H1 (cell line): ENCODE results near the gene CMSS1. TPM values are rescaled to one million over a fixed set of nuclear protein-coding genes. Genes with fewer than 3 reads are reported as not detected.
A peak's percentile ranks its signal among the peaks of the same experiment; 100 is the strongest.

Experiments used
- CBX5 ChIP-seq: fragments of 300-800, 300-1000 bp; sonication (generic); IDR thresholded peaks from 2 replicates; pipeline ENCODE4 v1.7.1; 2016; ENCODE audit warnings: antibody characterized with exemption, low read length, low read depth
- CHD1 ChIP-seq: IDR thresholded peaks from 2 replicates; pipeline ENCODE4 v1.6.1; 2012; ENCODE audit warnings: low read depth, low read length, improper control_type of control experiment
- E2F6 ChIP-seq: IDR thresholded peaks from 2 replicates; pipeline ENCODE4 v1.6.1; 2012; ENCODE audit warnings: inconsistent platforms
- HDAC6 ChIP-seq: IDR thresholded peaks from one replicate; pipeline ENCODE4 v1.7.1; 2012; ENCODE audit warnings: low read depth, mild to moderate bottlenecking, inconsistent platforms, low read length, moderate library complexity
- JUND ChIP-seq: IDR thresholded peaks from 2 replicates; pipeline ENCODE4 v1.6.1; 2011; ENCODE audit warnings: mild to moderate bottlenecking, improper control_type of control experiment, low read length
- MAX ChIP-seq: IDR thresholded peaks from 2 replicates; pipeline ENCODE4 v1.6.1; 2012; ENCODE audit warnings: inconsistent platforms
- RXRA ChIP-seq: IDR thresholded peaks from 2 replicates; pipeline ENCODE4 v1.6.1; 2011; ENCODE audit warnings: low read depth, mild to moderate bottlenecking, low read length, moderate library complexity; ENCODE audit not compliant: insufficient read depth
- SAP30 ChIP-seq: fragments of 300-600 bp; sonication (generic); IDR thresholded peaks from 2 replicates; pipeline ENCODE4 v1.7.1; 2012; ENCODE audit warnings: low read length, moderate library complexity, mild to moderate bottlenecking, inconsistent platforms; ENCODE audit not compliant: insufficient read depth, insufficient replicate concordance
- SP4 ChIP-seq: IDR thresholded peaks from 2 replicates; pipeline ENCODE4 v1.6.1; 2012; ENCODE audit warnings: low read length, inconsistent platforms
- SRF ChIP-seq: IDR thresholded peaks from 2 replicates; pipeline ENCODE4 v1.6.1; 2011; ENCODE audit warnings: mild to moderate bottlenecking, low read depth, low read length, moderate library complexity
- SUZ12 ChIP-seq: fragments of 200-600 bp; sonication (generic); IDR thresholded peaks from 2 replicates; pipeline ENCODE4 v1.6.1; 2012; ENCODE audit warnings: mild to moderate bottlenecking, inconsistent platforms, low read length, moderate library complexity, mixed read lengths
- polyA plus RNA-seq, 7 experiments: library from polyadenylated mRNA; depleted of rRNA in 3 of 7; stranded (reverse) in 5 of 7; unstranded in 2 of 7; fragments of >200 nt in 5 of 7; fragments of 200-250 nt in 2 of 7; gene quantifications; 1 replicate in 5 of 7; 2 replicates in 1 of 7; 4 replicates in 1 of 7; pipeline versions ENCODE4 v1.2.1 to v1.2.3, GENCODE V29; 2011 to 2013; ENCODE audit warnings: missing spikeins in 2 of 7, mixed read lengths in 2 of 7
- total RNA-seq: library from RNA; stranded (reverse); fragmentation: NEBNext Ultra II Directional; extraction: Animal tissue kit (Norgen Biotek cat#: 25700); gene quantifications from 2 replicates; pipeline ENCODE4 v1.2.1, GENCODE V29; 2021

Gene CMSS1
- total and polyA plus RNA-seq, 2 of the 8 experiments (the other 6 are each of a cell fraction or from before 2014, with no cell fraction given) = 15.2 to 75.1 TPM

- peak; percentile 24; the same call in 1 of the 2 replicates for TF ChIP-seq E2F6
- TF ChIP-seq JUND = peak; percentile 38; the same call in 1 of the 2 replicates
- TF ChIP-seq CHD1 = no peak
- no peak for TF ChIP-seq HDAC6
- TF ChIP-seq CBX5 = no peak
- TF ChIP-seq SRF = peak; percentile 99
- TF ChIP-seq RXRA = no peak
- TF ChIP-seq SAP30 = no peak
- peak; percentile 69 for TF ChIP-seq MAX
- 0 out of 2 replicates have a peak, but pooled peaks have one; percentile 45 for TF ChIP-seq SP4
- no peak for TF ChIP-seq SUZ12
Observed at GRCh38 chr3:99875929-99876841, 58.5 kb downstream of the CMSS1 start (continued).
